IMR-90 (cell line): ENCODE measurements around the gene CST9L. TPM values are rescaled to one million over a fixed set of nuclear protein-coding genes. Genes with fewer than 3 reads are reported as not detected.

ENCODE experiments used
- ATAC-seq: fragments of 200-7000 bp; cut with Tn5 transposase; 2 replicates; pipeline ENCODE4 v1.9.1; 2020; ENCODE audit warnings: low read depth, mild to moderate bottlenecking, moderate library complexity
- BruUV-seq: library from RNA; stranded (reverse); fragments of 400-500 nt; replicated peaks from 2 replicates; lab custom pipeline; 2021; lab: Mats Ljungman, UMichigan
- CTCF ChIA-PET: fragments of 300-600 bp; formaldehyde crosslinking; extraction: SDS; loops from one replicate; lab custom pipeline; 2021; ENCODE audit warnings: antibody characterized with exemption; lab: Yijun Ruan, JAX
- POLR2A ChIA-PET: fragments of 300-600 bp; sonication (Branson Sonifier 250); formaldehyde crosslinking; loops from one replicate; lab custom pipeline; 2022; ENCODE audit warnings: antibody characterized with exemption; ENCODE audit not compliant: unreplicated experiment; lab: Charles Lee
- DNase-seq: peaks from one replicate; pipeline ENCODE4 v3.0.0; 2013
- H2AFZ ChIP-seq: replicated peaks from 2 replicates; pipeline ENCODE3; 2013; ENCODE audit warnings: low read length, mild to moderate bottlenecking; ENCODE audit not compliant: poor library complexity
- H2AK5ac ChIP-seq: 2 replicates; pipeline ENCODE4 v1.6.1; 2013; ENCODE audit warnings: low read depth, low read length, inconsistent platforms
- H2AK9ac ChIP-seq: replicated peaks from 2 replicates; pipeline ENCODE3; 2013; ENCODE audit warnings: mild to moderate bottlenecking, low read depth, low read length, moderate library complexity; ENCODE audit not compliant: poor library complexity
- H2BK120ac ChIP-seq: 2 replicates; pipeline ENCODE4 v1.6.1; 2013; ENCODE audit warnings: low read depth, low read length, inconsistent platforms
- H2BK15ac ChIP-seq: 3 replicates; pipeline ENCODE4 v1.6.1; 2013; ENCODE audit warnings: low read depth, low read length, inconsistent platforms
- H2BK20ac ChIP-seq: 2 replicates; pipeline ENCODE4 v1.6.1; 2013; ENCODE audit warnings: low read depth, mild to moderate bottlenecking, inconsistent platforms, low read length, moderate library complexity
- H2BK5ac ChIP-seq: 2 replicates; pipeline ENCODE4 v1.6.1; 2013; ENCODE audit warnings: mild to moderate bottlenecking, low read depth, low read length, inconsistent platforms; ENCODE audit not compliant: poor library complexity, severe bottlenecking
- H3K14ac ChIP-seq: replicated peaks from 2 replicates; pipeline ENCODE4 v1.6.1; 2013; ENCODE audit warnings: low read depth, low read length, inconsistent platforms
- H3K18ac ChIP-seq: 2 replicates; pipeline ENCODE4 v1.6.1; 2013; ENCODE audit warnings: low read depth, low read length, control low read depth
- H3K23ac ChIP-seq: 2 replicates; pipeline ENCODE4 v1.6.1; 2013; ENCODE audit warnings: low read depth, low read length, inconsistent platforms
- H3K27ac ChIP-seq: 2 replicates; pipeline ENCODE4 v1.5.1; 2013; ENCODE audit warnings: mild to moderate bottlenecking, control low read depth, low read length; ENCODE audit not compliant: insufficient read depth
- H3K27me3 ChIP-seq: 2 replicates; pipeline ENCODE4 v1.6.1; 2013; ENCODE audit warnings: low read length; ENCODE audit not compliant: control insufficient read depth, insufficient read depth
- H3K36me3 ChIP-seq: 2 replicates; pipeline ENCODE4 v1.6.1; 2013; ENCODE audit warnings: low read length, mixed read lengths; ENCODE audit not compliant: control insufficient read depth, insufficient read depth
- H3K4ac ChIP-seq: 2 replicates; pipeline ENCODE4 v1.6.1; 2013; ENCODE audit warnings: low read depth, low read length, inconsistent platforms
- H3K4me1 ChIP-seq: 2 replicates; pipeline ENCODE4 v1.6.1; 2013; ENCODE audit warnings: low read length, mixed read lengths; ENCODE audit not compliant: control insufficient read depth, insufficient read depth
- H3K4me2 ChIP-seq: 2 replicates; pipeline ENCODE4 v1.6.1; 2013; ENCODE audit warnings: low read depth, mild to moderate bottlenecking, control low read depth, low read length, moderate library complexity
- H3K4me3 ChIP-seq: 2 replicates; pipeline ENCODE4 v1.5.1; 2013; ENCODE audit warnings: low read depth, mild to moderate bottlenecking, control low read depth, low read length, moderate library complexity; ENCODE audit not compliant: insufficient read depth
- H3K56ac ChIP-seq: 2 replicates; pipeline ENCODE4 v1.6.1; 2013; ENCODE audit warnings: low read length, inconsistent platforms; ENCODE audit not compliant: insufficient read depth; ENCODE audit errors: extremely low read depth
- H3K79me1 ChIP-seq, 2 experiments: 2 replicates each; pipeline ENCODE4 v1.6.1; 2013; ENCODE audit warnings: low read length in 2 of 2, inconsistent platforms in 1 of 2, low read depth in 1 of 2
- H3K9ac ChIP-seq: 2 replicates; pipeline ENCODE4 v1.6.1; 2013; ENCODE audit warnings: low read depth, low read length, control low read depth
- H3K9me1 ChIP-seq: 2 replicates; pipeline ENCODE4 v1.6.1; 2013; ENCODE audit warnings: low read length, inconsistent platforms; ENCODE audit not compliant: insufficient read depth
- H3K9me3 ChIP-seq: 2 replicates; pipeline ENCODE4 v1.6.1; 2013; ENCODE audit warnings: low read length; ENCODE audit not compliant: control insufficient read depth, insufficient read depth
- H4K20me1 ChIP-seq: 2 replicates; pipeline ENCODE4 v1.6.1; 2013; ENCODE audit warnings: low read length, inconsistent platforms; ENCODE audit not compliant: insufficient read depth
- H4K5ac ChIP-seq: 2 replicates; pipeline ENCODE4 v1.6.1; 2013; ENCODE audit warnings: mild to moderate bottlenecking, low read depth, low read length, control low read depth
- H4K8ac ChIP-seq, 2 experiments: 2 replicates each; pipeline ENCODE4 v1.6.1; 2013; ENCODE audit warnings: low read depth in 2 of 2, low read length in 2 of 2, control low read depth in 1 of 2, inconsistent platforms in 1 of 2
- H4K91ac ChIP-seq: 2 replicates; pipeline ENCODE4 v1.6.1; 2013; ENCODE audit warnings: low read depth, low read length, inconsistent platforms; ENCODE audit not compliant: insufficient read depth
- CHD1 ChIP-seq: IDR thresholded peaks from 2 replicates; pipeline ENCODE4 v1.6.1; 2012; ENCODE audit warnings: low read depth, low read length, improper control_type of control experiment
- RCOR1 ChIP-seq: IDR thresholded peaks from 2 replicates; pipeline ENCODE4 v1.6.1; 2012; ENCODE audit warnings: mild to moderate bottlenecking, low read length, improper control_type of control experiment; ENCODE audit not compliant: insufficient replicate concordance
- WGBS, 2 experiments: methylation state at CpG; one replicate each; pipeline versions ENCODE4 v1.1.5 to v1.1.7; 2013; ENCODE audit warnings: missing lambda C conversion rate in 2 of 2; ENCODE audit not compliant: insufficient read length in 1 of 2; ENCODE audit errors: extremely low coverage in 2 of 2; 5-methylcytosine and 5-hydroxymethylcytosine counted together
- dilution Hi-C: fragments of 300-500 bp; cut with HindIII; formaldehyde crosslinking; loops from one replicate; pipeline ENCODE4 v1.14.3; 2018; ENCODE audit warnings: low sequenced_read_pairs; ENCODE audit not compliant: unreplicated experiment
- in situ Hi-C: fragments of 300-500 bp; cut with MboI; formaldehyde crosslinking; loops from 3 replicates; pipeline ENCODE4 v1.14.3; 2019; ENCODE audit warnings: low sequenced_read_pairs, inconsistent platforms, mixed read lengths
- intact Hi-C: fragments of 100-400 bp; cut with micrococcal nuclease; formaldehyde crosslinking; loops from 2 replicates; pipeline ENCODE4 v1.10.0; 2022
- polyA plus RNA-seq, 3 experiments: library from polyadenylated mRNA; depleted of rRNA; stranded (reverse); fragments of >200 nt; gene quantifications; 2 replicates each; pipeline ENCODE4 v1.2.3, GENCODE V29; 2012; ENCODE audit warnings: low replicate concordance in 1 of 3
- total RNA-seq: library from RNA; depleted of rRNA; stranded (reverse); fragments of >200 nt; gene quantifications from 2 replicates; pipeline ENCODE4 v1.2.3, GENCODE V29; 2012
- TF ChIP-seq, protein P1 (sequence below): fragments of 150-350 bp; IDR thresholded peaks from 2 replicates; pipeline ENCODE4 v1.6.1; 2016; ENCODE audit warnings: low read depth, mild to moderate bottlenecking, low read length, moderate library complexity, borderline replicate concordance
- TF ChIP-seq, protein P2 (sequence below): fragments of 150-350 bp; IDR thresholded peaks from 2 replicates; pipeline ENCODE4 v1.6.1; 2017; ENCODE audit warnings: mild to moderate bottlenecking, antibody characterized with exemption, low read length, low read depth

The CST9L gene
- total and polyA plus RNA-seq, 2 of the 4 experiments (the other 2 are of a cell fraction), result not detected

DNA sequence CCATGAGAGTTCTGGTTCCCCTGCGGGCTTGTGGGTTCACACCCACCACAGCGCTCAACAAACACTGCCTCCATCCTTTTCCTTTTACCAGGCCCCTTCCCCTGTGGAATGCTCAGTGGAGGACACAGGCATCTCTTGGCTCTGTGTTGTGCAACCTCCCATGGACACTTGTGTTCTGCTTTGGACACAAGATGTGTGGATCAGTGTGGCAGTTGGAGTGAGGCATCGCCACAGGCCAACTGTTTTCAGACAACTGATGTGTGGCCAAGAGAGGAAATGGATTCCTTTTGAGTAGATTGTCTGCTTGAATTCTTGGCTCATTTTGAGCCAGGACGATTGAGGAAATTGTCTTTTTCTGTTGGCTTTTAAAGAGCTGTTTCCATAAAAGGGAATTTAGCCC lies 50.6 kb downstream of the CST9L start:
- Histone ChIP-seq H4K5ac (no peak overlapping the region), H3K18ac (no peak overlapping the region), H3K56ac (no peak overlapping the region), H3K4ac (no peak overlapping the region), H2BK120ac (no peak overlapping the region), H4K8ac (no peak overlapping the region), H3K36me3 (no peaks in the 10 kb centered on the region), H3K79me1 (no peaks in the 10 kb centered on the region), H4K20me1 (no peaks in the 10 kb centered on the region), H3K27me3 (no peaks in the 10 kb centered on the region; the same call in 1 of the 2 replicates), H3K27ac (no peak overlapping the region), H4K91ac (no peak overlapping the region), H3K4me2 (no peak overlapping the region), H2AK5ac (no peak overlapping the region), H2AK9ac (no peak overlapping the region), H3K23ac (no peak overlapping the region), H3K9me3 (no peaks in the 10 kb centered on the region; the same call in 1 of the 2 replicates), H3K4me3 (no peak overlapping the region), H3K4me1 (no peaks in the 10 kb centered on the region), H3K9me1 (no peaks in the 10 kb centered on the region), H2BK5ac (no peak overlapping the region), H2BK15ac (no peak overlapping the region), H2BK20ac (no peak overlapping the region), H3K14ac (no peak overlapping the region), H2AFZ (no peak overlapping the region), H3K9ac (no peak overlapping the region)
- ChIA-PET CTCF (no interaction called here), POLR2A (no interaction called here)
- no peak for DNase-seq
- no peak for ATAC-seq
- BruUV-seq, result no TSS peak
- no CpG with 5 or more reads among the region's 4 CpGs for WGBS, 2 experiments
- in situ Hi-C loops, result no loop called here
- intact Hi-C loops, result no loop called here
- TF ChIP-seq, protein P1, sequence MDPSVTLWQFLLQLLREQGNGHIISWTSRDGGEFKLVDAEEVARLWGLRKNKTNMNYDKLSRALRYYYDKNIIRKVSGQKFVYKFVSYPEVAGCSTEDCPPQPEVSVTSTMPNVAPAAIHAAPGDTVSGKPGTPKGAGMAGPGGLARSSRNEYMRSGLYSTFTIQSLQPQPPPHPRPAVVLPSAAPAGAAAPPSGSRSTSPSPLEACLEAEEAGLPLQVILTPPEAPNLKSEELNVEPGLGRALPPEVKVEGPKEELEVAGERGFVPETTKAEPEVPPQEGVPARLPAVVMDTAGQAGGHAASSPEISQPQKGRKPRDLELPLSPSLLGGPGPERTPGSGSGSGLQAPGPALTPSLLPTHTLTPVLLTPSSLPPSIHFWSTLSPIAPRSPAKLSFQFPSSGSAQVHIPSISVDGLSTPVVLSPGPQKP, result no peak
- TF ChIP-seq, protein P2, sequence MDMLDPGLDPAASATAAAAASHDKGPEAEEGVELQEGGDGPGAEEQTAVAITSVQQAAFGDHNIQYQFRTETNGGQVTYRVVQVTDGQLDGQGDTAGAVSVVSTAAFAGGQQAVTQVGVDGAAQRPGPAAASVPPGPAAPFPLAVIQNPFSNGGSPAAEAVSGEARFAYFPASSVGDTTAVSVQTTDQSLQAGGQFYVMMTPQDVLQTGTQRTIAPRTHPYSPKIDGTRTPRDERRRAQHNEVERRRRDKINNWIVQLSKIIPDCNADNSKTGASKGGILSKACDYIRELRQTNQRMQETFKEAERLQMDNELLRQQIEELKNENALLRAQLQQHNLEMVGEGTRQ, result no peak
- TF ChIP-seq CHD1 (no peak), RCOR1 (no peak)
- dilution Hi-C loops, result no loop called here
